Astrocyte (in vitro differentiated cells and primary cell): ENCODE data around the gene IL1R2. TPM values are rescaled to one million over a fixed set of nuclear protein-coding genes. Genes with fewer than 3 reads are reported as not detected.

Source experiments
- DNase-seq: peaks from one replicate; pipeline ENCODE4 v3.0.0-alpha.2; 2010; ENCODE audit warnings: low read depth
- FAIRE-seq: peaks from 2 replicates; lab custom pipeline; 2011; peaks lifted over from hg19 to GRCh38; lab: Jason Lieb, UNC
- H2AFZ ChIP-seq: 2 replicates; pipeline ENCODE4 v1.6.0; 2012; ENCODE audit warnings: low read depth, low read length, inconsistent platforms
- H3K27ac ChIP-seq: 2 replicates; pipeline ENCODE4 v1.5.1; 2011; ENCODE audit warnings: low read depth, low read length, inconsistent platforms
- H3K27me3 ChIP-seq: 2 replicates; pipeline ENCODE4 v1.6.0; 2011; ENCODE audit warnings: low read length, inconsistent platforms; ENCODE audit not compliant: insufficient read depth
- H3K36me3 ChIP-seq: 2 replicates; pipeline ENCODE4 v1.5.1; 2011; ENCODE audit warnings: low read length, inconsistent platforms; ENCODE audit not compliant: insufficient read depth
- H3K4me1 ChIP-seq: 2 replicates; pipeline ENCODE4 v1.5.1; 2011; ENCODE audit warnings: low read length, inconsistent platforms; ENCODE audit not compliant: insufficient read depth
- H3K4me2 ChIP-seq: 2 replicates; pipeline ENCODE4 v1.6.0; 2012; ENCODE audit warnings: low read length, inconsistent platforms
- H3K4me3 ChIP-seq: 2 replicates; pipeline ENCODE4 v1.5.1; 2011; ENCODE audit warnings: low read depth, mild to moderate bottlenecking, low read length, inconsistent platforms; ENCODE audit not compliant: insufficient read depth
- H3K79me2 ChIP-seq: 2 replicates; pipeline ENCODE4 v1.6.0; 2012; ENCODE audit warnings: mild to moderate bottlenecking, low read length, inconsistent platforms; ENCODE audit not compliant: insufficient read depth
- H3K9ac ChIP-seq: 2 replicates; pipeline ENCODE4 v1.6.0; 2012; ENCODE audit warnings: mild to moderate bottlenecking, low read length, inconsistent platforms
- H3K9me3 ChIP-seq: 2 replicates; pipeline ENCODE4 v1.5.1; 2012; ENCODE audit warnings: low read depth, mild to moderate bottlenecking, low read length, inconsistent platforms; ENCODE audit not compliant: insufficient read depth
- H4K20me1 ChIP-seq: 2 replicates; pipeline ENCODE4 v1.6.0; 2012; ENCODE audit warnings: low read length, inconsistent platforms; ENCODE audit not compliant: insufficient read depth
- H3K27ac Mint-ChIP-seq: one replicate; pipeline ENCODE4 v1.8.0; 2021; ENCODE audit warnings: mild to moderate bottlenecking, mixed read lengths; ENCODE audit not compliant: unreplicated experiment
- H3K27me3 Mint-ChIP-seq: one replicate; pipeline ENCODE4 v1.8.0; 2021; ENCODE audit warnings: low read depth, mixed read lengths; ENCODE audit not compliant: unreplicated experiment
- H3K36me3 Mint-ChIP-seq: one replicate; pipeline ENCODE4 v1.8.0; 2021; ENCODE audit warnings: low read depth, mixed read lengths; ENCODE audit not compliant: unreplicated experiment
- H3K4me1 Mint-ChIP-seq: one replicate; pipeline ENCODE4 v1.8.0; 2021; ENCODE audit warnings: low read depth, mixed read lengths; ENCODE audit not compliant: unreplicated experiment
- H3K4me3 Mint-ChIP-seq: one replicate; pipeline ENCODE4 v1.8.0; 2021; ENCODE audit warnings: mild to moderate bottlenecking, moderate library complexity, mixed read lengths; ENCODE audit not compliant: unreplicated experiment
- H3K9me3 Mint-ChIP-seq: one replicate; pipeline ENCODE4 v1.8.0; 2021; ENCODE audit warnings: mild to moderate bottlenecking, mixed read lengths; ENCODE audit not compliant: unreplicated experiment
- CTCF ChIP-seq: IDR thresholded peaks from 2 replicates; pipeline ENCODE4 v1.5.1; 2011; ENCODE audit warnings: low read depth, mild to moderate bottlenecking, inconsistent platforms, low read length, moderate library complexity; ENCODE audit not compliant: insufficient read depth
- EZH2 ChIP-seq: IDR thresholded peaks from 2 replicates; pipeline ENCODE4 v1.6.1; 2012; ENCODE audit warnings: mild to moderate bottlenecking, low read length, inconsistent platforms; ENCODE audit not compliant: insufficient read depth
- total RNA-seq: library from RNA; stranded (reverse); gene quantifications from 2 replicates; pipeline ENCODE4 v1.2.1, GENCODE V29; 2021

The IL1R2 gene
- total RNA-seq, 1 donor from 2014 or later = 0.34 TPM

- no peak overlapping the region for H3K27ac Mint-ChIP-seq
Measured at GRCh38 chr2:102000012-102000411, 8.3 kb downstream of the IL1R2 start.

GRCh38 chr2:102000813-102001766 is 9.3 kb downstream of the IL1R2 start:
- no peak overlapping the region for H3K4me3 Mint-ChIP-seq
- H3K9ac ChIP-seq = no peak overlapping the region
- FAIRE-seq (no peak), DNase-seq (no peak)
- H3K36me3 Mint-ChIP-seq = no peaks in the 10 kb centered on the region
- H3K4me2 ChIP-seq = no peak overlapping the region
- H3K27me3 ChIP-seq = peaks cover 6% of the 10 kb centered on the region
- no peak overlapping the region for H3K4me3 ChIP-seq
- H2AFZ ChIP-seq = no peak overlapping the region
- no peaks in the 10 kb centered on the region for H3K9me3 Mint-ChIP-seq
- H4K20me1 ChIP-seq = no peaks in the 10 kb centered on the region
- H3K4me1 ChIP-seq = no peaks in the 10 kb centered on the region
- no peaks in the 10 kb centered on the region for H3K9me3 ChIP-seq
- H3K4me1 Mint-ChIP-seq = peaks cover 3% of the 10 kb centered on the region
- H3K27me3 Mint-ChIP-seq = peaks cover 15% of the 10 kb centered on the region
- H3K27ac Mint-ChIP-seq = no peak overlapping the region
- no peak overlapping the region for H3K27ac ChIP-seq
- H3K79me2 ChIP-seq = no peaks in the 10 kb centered on the region
- no peaks in the 10 kb centered on the region for H3K36me3 ChIP-seq
- no peak for TF ChIP-seq CTCF
- TF ChIP-seq EZH2 = no peak

More at GRCh38 chr2:102000012-102000411, 8.3 kb downstream of the IL1R2 start:
- Histone ChIP-seq H3K4me1 (no peaks in the 10 kb centered on the region), H3K27ac (no peak overlapping the region), H3K9ac (no peak overlapping the region), H3K4me2 (no peak overlapping the region), H3K79me2 (no peaks in the 10 kb centered on the region), H3K4me3 (no peak overlapping the region), H2AFZ (no peak overlapping the region), H4K20me1 (no peaks in the 10 kb centered on the region), H3K36me3 (no peaks in the 10 kb centered on the region), H3K9me3 (no peaks in the 10 kb centered on the region), H3K27me3 (peaks cover 9% of the 10 kb centered on the region)
- peaks cover 23% of the 10 kb centered on the region for H3K27me3 Mint-ChIP-seq
- TF ChIP-seq EZH2 (no peak), CTCF (no peak)
- DNase-seq (no peak), FAIRE-seq (no peak)
- H3K36me3 Mint-ChIP-seq = no peaks in the 10 kb centered on the region
- H3K4me1 Mint-ChIP-seq = peaks cover 3% of the 10 kb centered on the region
- H3K9me3 Mint-ChIP-seq = no peaks in the 10 kb centered on the region
- no peak overlapping the region for H3K4me3 Mint-ChIP-seq

GRCh38 chr2:102001767-102002142 is 10.0 kb downstream of the IL1R2 start:
- FAIRE-seq (no peak), DNase-seq (no peak)
- Mint-ChIP-seq H3K27ac (no peak overlapping the region), H3K27me3 (peaks cover 15% of the 10 kb centered on the region), H3K4me1 (peaks cover 7% of the 10 kb centered on the region), H3K4me3 (no peak overlapping the region), H3K9me3 (no peaks in the 10 kb centered on the region), H3K36me3 (no peaks in the 10 kb centered on the region)
- Histone ChIP-seq H2AFZ (no peak overlapping the region), H3K79me2 (no peaks in the 10 kb centered on the region), H4K20me1 (no peaks in the 10 kb centered on the region), H3K4me3 (no peak overlapping the region), H3K9me3 (no peaks in the 10 kb centered on the region), H3K4me1 (no peaks in the 10 kb centered on the region), H3K9ac (no peak overlapping the region), H3K27me3 (peaks cover 6% of the 10 kb centered on the region), H3K27ac (no peak overlapping the region), H3K4me2 (no peak overlapping the region), H3K36me3 (no peaks in the 10 kb centered on the region)
- TF ChIP-seq CTCF = no peak
- TF ChIP-seq EZH2 = no peak
